Prostate gland (tissue), 2 donors: ENCODE measurements around the gene LRRC8A. TPM values are rescaled to one million over a fixed set of nuclear protein-coding genes. Genes with fewer than 3 reads are reported as not detected.
"Not testable (repeated sequence)": the region's sequence is repeated elsewhere in the genome, so short reads cannot be mapped to it uniquely, and the experiment has no call there.

ENCODE experiments used
- DNase-seq: peaks from one replicate; pipeline ENCODE4 v3.0.0-alpha.2; 2019; ENCODE audit warnings: low spot score
- H3K27ac ChIP-seq, 2 donors: fragments of 200-600 bp; sonication (generic); 2 replicates each; pipeline ENCODE4 v1.5.1; 2017 to 2019
- H3K27me3 ChIP-seq: fragments of 200-600 bp; sonication (generic); replicated peaks from 2 replicates; pipeline ENCODE4 v1.5.1; 2019; ENCODE audit not compliant: insufficient read depth
- H3K36me3 ChIP-seq, 2 donors: fragments of 200-600 bp; sonication (generic); 1 replicate in 1 of 2; 2 replicates in 1 of 2; pipeline versions ENCODE4 v1.5.1 to v1.8.1; 2017 to 2019
- H3K4me1 ChIP-seq: fragments of 200-600 bp; sonication (generic); replicated peaks from 2 replicates; pipeline ENCODE4 v1.5.1; 2019
- H3K4me3 ChIP-seq, 2 donors: fragments of 200-600 bp; sonication (generic); 2 replicates each; pipeline ENCODE4 v1.5.1; 2017 to 2019
- H3K9me3 ChIP-seq: fragments of 200-600 bp; sonication (generic); 2 replicates; pipeline ENCODE4 v1.5.1; 2017
- POLR2A ChIP-seq: fragments of 450-650 bp; IDR thresholded peaks from one replicate; pipeline ENCODE4 v1.6.1; 2016; ENCODE audit warnings: antibody characterized with exemption, mild to moderate bottlenecking
- POLR2AphosphoS5 ChIP-seq: sonication (generic); formaldehyde crosslinking; IDR thresholded peaks from one replicate; pipeline ENCODE4 v1.6.1; 2017; ENCODE audit warnings: antibody characterized with exemption
- WGBS: methylation state at CpG from one replicate; pipeline ENCODE4 v1.1.5; 2018; 5-methylcytosine and 5-hydroxymethylcytosine counted together
- intact Hi-C: fragments of 100-400 bp; cut with DNase I; formaldehyde crosslinking; loops from one replicate; pipeline ENCODE4 v1.14.2; 2022
- total RNA-seq, 2 donors: library from RNA; depleted of rRNA; stranded (reverse); fragments of >200 nt; gene quantifications; one replicate each; pipeline ENCODE4 v1.1.0, GENCODE V29; 2016
- TF ChIP-seq, protein P1 (sequence below), 4 experiments: fragments of 200-600 bp in 2 of 4; fragments of 450-650 bp in 2 of 4; sonication (generic) in 2 of 4; IDR thresholded peaks; 1 replicate in 3 of 4; 2 replicates in 1 of 4; pipeline ENCODE4 v1.5.1; 2016 to 2019; ENCODE audit warnings: antibody characterized with exemption in 4 of 4, mild to moderate bottlenecking in 2 of 4, moderate library complexity in 2 of 4

Gene LRRC8A
- total RNA-seq, 2 donors from 2014 or later: 78.2 to 78.8 TPM

DNA sequence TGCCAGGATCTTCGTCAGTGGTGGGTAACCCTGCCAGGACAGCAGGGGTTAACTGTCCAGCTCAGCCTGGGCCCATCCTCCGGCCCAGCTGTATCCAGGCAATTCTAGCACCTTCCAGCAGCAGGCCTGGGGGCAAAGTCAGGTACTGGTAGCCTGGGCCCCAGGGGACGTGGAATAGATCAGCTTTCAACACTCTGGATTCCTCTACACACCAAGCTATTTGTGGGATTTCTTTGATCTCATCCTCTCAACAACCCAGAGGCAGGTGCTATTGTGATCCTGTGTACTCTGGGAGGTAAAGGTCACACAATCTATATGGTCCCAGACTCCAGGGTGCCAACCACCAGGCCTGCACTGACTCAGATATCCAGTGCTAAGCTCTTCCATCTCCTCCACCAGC, 43.6 kb upstream of the LRRC8A start:
- H3K27ac ChIP-seq: no peak overlapping the region
- 86% methylated on average over 3 of the region's 3 CpGs for WGBS
- no peaks in the 10 kb centered on the region for H3K4me1 ChIP-seq
- H3K27me3 ChIP-seq: no peaks in the 10 kb centered on the region
- no peaks in the 10 kb centered on the region for H3K36me3 ChIP-seq
- no peak for TF ChIP-seq POLR2A
- TF ChIP-seq, protein P1, sequence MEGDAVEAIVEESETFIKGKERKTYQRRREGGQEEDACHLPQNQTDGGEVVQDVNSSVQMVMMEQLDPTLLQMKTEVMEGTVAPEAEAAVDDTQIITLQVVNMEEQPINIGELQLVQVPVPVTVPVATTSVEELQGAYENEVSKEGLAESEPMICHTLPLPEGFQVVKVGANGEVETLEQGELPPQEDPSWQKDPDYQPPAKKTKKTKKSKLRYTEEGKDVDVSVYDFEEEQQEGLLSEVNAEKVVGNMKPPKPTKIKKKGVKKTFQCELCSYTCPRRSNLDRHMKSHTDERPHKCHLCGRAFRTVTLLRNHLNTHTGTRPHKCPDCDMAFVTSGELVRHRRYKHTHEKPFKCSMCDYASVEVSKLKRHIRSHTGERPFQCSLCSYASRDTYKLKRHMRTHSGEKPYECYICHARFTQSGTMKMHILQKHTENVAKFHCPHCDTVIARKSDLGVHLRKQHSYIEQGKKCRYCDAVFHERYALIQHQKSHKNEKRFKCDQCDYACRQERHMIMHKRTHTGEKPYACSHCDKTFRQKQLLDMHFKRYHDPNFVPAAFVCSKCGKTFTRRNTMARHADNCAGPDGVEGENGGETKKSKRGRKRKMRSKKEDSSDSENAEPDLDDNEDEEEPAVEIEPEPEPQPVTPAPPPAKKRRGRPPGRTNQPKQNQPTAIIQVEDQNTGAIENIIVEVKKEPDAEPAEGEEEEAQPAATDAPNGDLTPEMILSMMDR (IDR thresholded peaks at IDR 0.05): no peak
- TF ChIP-seq POLR2AphosphoS5: no peak
- no peak overlapping the region for H3K4me3 ChIP-seq
- no peak for DNase-seq
- intact Hi-C loops: no loop called here
- no peaks in the 10 kb centered on the region for H3K9me3 ChIP-seq

DNA sequence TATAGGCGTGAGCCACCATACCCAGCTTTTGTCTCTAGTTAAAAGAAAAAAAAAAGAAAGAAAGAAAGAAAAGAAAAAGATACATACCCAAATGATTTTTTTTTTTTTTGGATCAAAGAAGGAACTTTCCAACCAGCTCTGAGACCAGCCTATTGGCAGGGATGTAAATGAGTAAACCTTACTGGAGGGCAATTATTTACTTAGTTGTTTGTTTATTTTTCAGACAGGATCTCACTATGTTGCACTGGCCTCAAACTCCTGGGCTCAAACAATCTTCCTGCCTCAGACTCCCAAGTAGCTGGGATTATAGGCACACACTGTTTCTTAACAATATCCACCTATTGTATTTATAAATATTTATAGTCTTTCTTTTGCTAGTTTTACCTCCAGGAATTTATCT, 41.4 kb upstream of the LRRC8A start:
- Histone ChIP-seq H3K36me3 (no peaks in the 10 kb centered on the region), H3K27ac (peak overlapping the region in 1 of 2 donors; percentile 50), H3K4me1 (no peaks in the 10 kb centered on the region), H3K4me3 (no peak overlapping the region), H3K9me3 (no peaks in the 10 kb centered on the region), H3K27me3 (no peaks in the 10 kb centered on the region)
- WGBS: 95% methylated on average over 1 of the region's 1 CpG
- intact Hi-C loops: no loop called here
- DNase-seq: no peak
- TF ChIP-seq, protein P1 (IDR thresholded peaks at IDR 0.05): no peak
- TF ChIP-seq POLR2AphosphoS5: peak; percentile 44

DNA sequence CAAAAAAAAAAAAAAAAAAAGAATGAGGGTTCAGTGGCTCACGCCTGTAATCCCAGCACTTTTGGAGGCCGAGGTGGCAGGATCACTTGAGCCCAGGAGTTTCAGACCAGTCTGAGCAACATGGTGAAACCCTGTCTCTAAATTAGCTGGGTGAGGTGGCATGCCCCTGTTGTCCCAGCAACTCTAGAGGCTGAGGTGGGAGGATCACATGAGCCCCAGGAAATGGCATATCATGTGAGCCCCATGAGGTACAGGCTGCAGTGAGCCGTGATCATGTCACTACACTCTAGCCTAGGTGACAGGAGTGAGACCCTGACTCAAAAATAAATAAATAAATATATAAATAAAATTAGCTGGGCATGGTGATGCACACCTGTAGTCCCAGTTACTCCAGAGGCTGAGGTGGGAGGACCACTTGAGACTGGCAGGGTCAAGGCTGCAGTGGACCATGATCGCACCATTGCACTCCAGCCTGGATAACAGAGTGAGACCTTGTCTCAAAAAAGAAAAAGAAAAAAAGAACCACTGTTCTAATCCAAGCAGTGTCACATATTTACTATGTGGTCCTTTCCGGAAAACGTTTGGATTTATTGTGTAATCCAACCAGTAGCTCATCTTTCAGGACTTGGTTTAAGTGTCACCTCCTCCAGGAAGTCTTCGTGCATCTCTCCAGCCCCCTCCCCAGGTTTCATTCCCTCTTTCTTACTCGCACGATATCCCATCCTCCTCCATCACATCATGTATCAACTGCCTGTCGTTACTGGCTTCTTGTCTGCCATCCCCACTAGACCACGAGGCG, 40.0 kb upstream of the LRRC8A start:
- no peaks in the 10 kb centered on the region for H3K27me3 ChIP-seq

DNA sequence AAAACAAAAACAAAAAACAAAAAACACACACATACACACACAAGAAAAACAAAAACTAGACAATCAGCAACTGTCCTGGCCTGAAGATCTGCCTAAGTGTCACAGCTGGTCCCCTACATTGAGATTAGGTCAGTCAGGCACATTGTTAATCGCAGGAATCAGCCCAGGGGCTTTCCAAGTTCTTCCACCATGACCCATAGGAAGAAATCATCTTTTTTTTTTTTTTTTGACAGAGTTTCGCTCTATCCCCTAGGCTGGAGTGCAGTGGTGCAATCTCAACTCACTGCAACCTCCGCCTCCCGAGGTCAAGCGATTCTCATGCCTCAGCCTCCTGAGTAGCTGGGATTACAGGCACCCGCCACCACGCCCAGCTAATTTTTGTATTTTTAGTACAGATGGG, 38.8 kb upstream of the LRRC8A start:
- WGBS: 99% methylated on average over 7 of the region's 7 CpGs
- H3K4me3 ChIP-seq, H3K4me1 ChIP-seq, H3K36me3 ChIP-seq, DNase-seq, H3K27ac ChIP-seq, H3K9me3 ChIP-seq, intact Hi-C loops, H3K27me3 ChIP-seq: not testable (repeated sequence)

More for the DNA sequence above, 40.0 kb upstream of the LRRC8A start:
- no peaks in the 10 kb centered on the region for H3K4me1 ChIP-seq
- H3K9me3 ChIP-seq: no peaks in the 10 kb centered on the region
- no peak overlapping the region for H3K27ac ChIP-seq
- intact Hi-C loops: no loop called here
- 78% methylated on average over 12 of the region's 12 CpGs for WGBS
- no peaks in the 10 kb centered on the region for H3K36me3 ChIP-seq
- no peak overlapping the region for H3K4me3 ChIP-seq
- TF ChIP-seq POLR2AphosphoS5: no peak
- TF ChIP-seq POLR2A: no peak
- TF ChIP-seq, protein P1 (IDR thresholded peaks at IDR 0.05): no peak
- no peak for DNase-seq

DNA sequence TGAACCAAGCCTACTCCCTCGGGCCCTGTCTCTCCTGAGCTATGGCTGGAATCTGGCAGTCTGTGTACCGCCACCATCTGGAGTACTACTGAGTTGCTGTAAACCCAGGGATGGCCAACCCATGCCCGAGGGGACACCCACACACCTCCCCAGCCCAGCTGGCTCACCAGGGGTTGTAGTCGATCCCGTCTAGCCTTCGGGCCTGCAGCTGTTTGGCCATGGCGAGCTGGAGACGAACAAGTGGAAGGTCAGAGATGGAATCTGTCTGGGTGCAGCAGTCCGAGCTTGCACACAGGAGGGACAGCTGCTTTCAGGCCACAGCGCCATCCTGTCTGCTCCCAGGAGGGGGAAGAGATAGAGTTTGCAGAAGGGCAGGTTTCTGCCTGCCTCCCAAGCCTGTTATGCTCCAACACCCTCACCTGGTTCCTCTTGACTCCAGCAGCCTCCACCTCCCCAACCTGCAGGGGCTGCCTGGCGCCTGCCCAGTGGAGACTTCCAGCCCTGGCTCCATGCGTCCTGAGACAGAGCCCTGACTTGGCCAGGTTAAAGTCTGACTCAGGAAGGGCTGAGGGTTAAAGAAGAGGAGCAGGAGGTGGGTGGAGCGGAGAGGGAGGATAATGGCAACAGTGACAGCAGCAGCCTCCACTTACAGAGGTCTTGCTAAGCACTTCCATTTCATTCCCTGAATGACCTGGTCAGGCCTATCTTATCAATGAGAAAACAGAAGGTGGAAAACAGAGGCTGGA, 36.6 kb upstream of the LRRC8A start:
- H3K27ac ChIP-seq: peak overlapping the region; percentile 53 to 59
- H3K27me3 ChIP-seq: no peaks in the 10 kb centered on the region
- intact Hi-C loops: no loop called here
- 43% methylated on average over 13 of the region's 13 CpGs for WGBS
- no peak overlapping the region for H3K4me3 ChIP-seq
- no peaks in the 10 kb centered on the region for H3K9me3 ChIP-seq
- no peaks in the 10 kb centered on the region for H3K36me3 ChIP-seq
- no peak for TF ChIP-seq POLR2A
- TF ChIP-seq, protein P1 (IDR thresholded peaks at IDR 0.05): peak in 2 of 4 experiments; percentile 21 to 22
- peak; percentile 17 for TF ChIP-seq POLR2AphosphoS5
- peak; percentile 62 for DNase-seq
- no peaks in the 10 kb centered on the region for H3K4me1 ChIP-seq
